Measurements from ENCODE around the gene SGPL1. TPM values are rescaled to one million over a fixed set of nuclear protein-coding genes. Genes with fewer than 3 reads are reported as not detected.
A peak's percentile ranks its signal among the peaks of the same experiment; 100 is the strongest.

The SGPL1 gene
- total and polyA plus RNA-seq, 8 donors = 47.5 to 60.6 (median 53.7) TPM

DNA sequence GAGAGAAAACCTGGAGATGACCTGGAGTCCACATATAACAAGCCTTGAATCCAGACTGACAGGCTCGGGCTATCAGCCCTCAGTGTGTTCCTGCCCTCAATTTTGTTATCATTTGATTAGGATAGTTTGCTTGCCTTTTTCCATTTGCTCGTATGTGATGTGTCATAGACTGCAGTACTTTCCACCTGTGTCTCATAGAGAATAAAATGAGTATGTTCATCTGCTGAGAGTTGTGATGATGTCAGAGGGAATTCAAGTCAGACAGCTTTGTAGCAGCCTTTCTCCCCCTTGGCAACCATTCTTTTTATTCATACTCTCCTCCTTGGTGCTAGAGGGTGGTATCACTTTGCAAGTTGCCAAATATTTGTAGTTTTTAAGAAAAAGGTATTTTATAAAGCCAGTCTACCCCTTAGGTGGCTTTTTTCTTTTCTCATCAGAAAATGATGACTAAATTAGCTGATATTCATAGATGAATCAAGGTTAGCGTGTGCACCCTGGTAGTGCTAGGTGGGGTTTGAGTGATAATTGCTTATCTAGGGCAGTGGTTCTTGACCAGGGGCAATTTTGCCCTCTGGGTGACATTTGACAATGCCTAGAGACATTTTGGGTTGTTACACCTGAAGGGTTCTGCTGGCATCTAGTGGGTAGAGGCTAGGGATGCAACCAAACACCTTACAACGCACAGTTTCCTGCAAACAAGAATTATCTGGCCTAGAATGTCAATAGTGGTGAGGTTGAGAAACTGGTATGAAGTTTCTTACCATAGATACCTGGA, 5.4 kb downstream of the SGPL1 start:
- Histone ChIP-seq H3K27ac (no peak overlapping the region), H3K27me3 (no peaks in the 10 kb centered on the region), H3K4me1 (peaks cover 3 to 19% of the 10 kb centered on the region in 2 donors), H3K36me3 (peaks cover 0 to 20% of the 10 kb centered on the region in 2 donors), H3K9me3 (no peaks in the 10 kb centered on the region), H3K4me3 (no peak overlapping the region)
- ATAC-seq (no peak), DNase-seq (no peak)
- TF ChIP-seq, protein P1, sequence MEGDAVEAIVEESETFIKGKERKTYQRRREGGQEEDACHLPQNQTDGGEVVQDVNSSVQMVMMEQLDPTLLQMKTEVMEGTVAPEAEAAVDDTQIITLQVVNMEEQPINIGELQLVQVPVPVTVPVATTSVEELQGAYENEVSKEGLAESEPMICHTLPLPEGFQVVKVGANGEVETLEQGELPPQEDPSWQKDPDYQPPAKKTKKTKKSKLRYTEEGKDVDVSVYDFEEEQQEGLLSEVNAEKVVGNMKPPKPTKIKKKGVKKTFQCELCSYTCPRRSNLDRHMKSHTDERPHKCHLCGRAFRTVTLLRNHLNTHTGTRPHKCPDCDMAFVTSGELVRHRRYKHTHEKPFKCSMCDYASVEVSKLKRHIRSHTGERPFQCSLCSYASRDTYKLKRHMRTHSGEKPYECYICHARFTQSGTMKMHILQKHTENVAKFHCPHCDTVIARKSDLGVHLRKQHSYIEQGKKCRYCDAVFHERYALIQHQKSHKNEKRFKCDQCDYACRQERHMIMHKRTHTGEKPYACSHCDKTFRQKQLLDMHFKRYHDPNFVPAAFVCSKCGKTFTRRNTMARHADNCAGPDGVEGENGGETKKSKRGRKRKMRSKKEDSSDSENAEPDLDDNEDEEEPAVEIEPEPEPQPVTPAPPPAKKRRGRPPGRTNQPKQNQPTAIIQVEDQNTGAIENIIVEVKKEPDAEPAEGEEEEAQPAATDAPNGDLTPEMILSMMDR (IDR thresholded peaks at IDR 0.05) = no peak
- intact Hi-C loops (cut with DNase I) = loop anchor here in 1 of 2 donors (10.0 kb wide), 1 partner anchor 64 kb away; the partner anchor contains the start of gene PCBD1

DNA sequence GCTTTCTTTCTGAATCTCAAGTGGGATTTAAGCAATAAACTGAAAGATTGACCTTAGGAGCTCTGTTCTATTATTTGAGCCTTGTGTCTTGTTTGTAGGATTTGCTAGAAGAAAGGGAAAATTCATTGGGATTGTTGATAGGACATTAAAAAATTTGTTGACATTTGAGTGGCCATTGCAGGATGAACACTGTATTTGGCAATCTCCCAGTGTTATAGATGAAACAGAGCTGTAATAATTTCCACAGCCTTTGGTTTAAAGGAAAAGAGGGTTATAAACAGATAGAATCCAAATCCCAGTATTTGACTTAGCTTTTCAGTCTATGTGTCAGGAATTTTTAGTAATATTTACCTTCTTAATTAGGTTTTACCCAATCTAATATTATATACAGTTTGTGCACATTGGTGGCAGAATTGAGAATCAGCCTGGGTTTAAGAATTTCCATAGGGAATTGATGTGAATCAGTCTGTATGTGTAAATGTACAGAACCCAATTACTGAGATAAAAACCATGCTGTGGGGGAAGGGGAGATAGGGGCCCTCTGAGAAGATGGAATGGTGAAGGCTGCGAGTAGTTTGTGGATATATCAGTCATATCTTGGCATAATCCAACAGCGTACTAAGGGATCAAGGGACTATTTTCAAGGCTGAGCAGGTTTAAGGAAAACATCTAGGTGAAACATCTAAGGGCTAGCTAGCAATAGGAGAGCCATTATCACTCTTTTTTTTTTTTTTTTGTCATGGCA, 6.5 kb downstream of the SGPL1 start:
- H3K27ac ChIP-seq = no peak overlapping the region
- TF ChIP-seq, protein P1 (IDR thresholded peaks at IDR 0.05) = no peak
- peak in 1 of 4 donors; percentile 52 for DNase-seq
- H3K4me3 ChIP-seq = no peak overlapping the region
- peaks cover 0 to 17% of the 10 kb centered on the region in 2 donors for H3K4me1 ChIP-seq
- H3K27me3 ChIP-seq = no peaks in the 10 kb centered on the region
- ATAC-seq = no peak
- intact Hi-C loops (cut with DNase I) = loop anchor here in 1 of 2 donors (10.0 kb wide), 1 partner anchor 63 kb away; the partner anchor contains the start of gene PCBD1
- peaks cover 0 to 24% of the 10 kb centered on the region in 2 donors for H3K36me3 ChIP-seq
- no peaks in the 10 kb centered on the region for H3K9me3 ChIP-seq

DNA sequence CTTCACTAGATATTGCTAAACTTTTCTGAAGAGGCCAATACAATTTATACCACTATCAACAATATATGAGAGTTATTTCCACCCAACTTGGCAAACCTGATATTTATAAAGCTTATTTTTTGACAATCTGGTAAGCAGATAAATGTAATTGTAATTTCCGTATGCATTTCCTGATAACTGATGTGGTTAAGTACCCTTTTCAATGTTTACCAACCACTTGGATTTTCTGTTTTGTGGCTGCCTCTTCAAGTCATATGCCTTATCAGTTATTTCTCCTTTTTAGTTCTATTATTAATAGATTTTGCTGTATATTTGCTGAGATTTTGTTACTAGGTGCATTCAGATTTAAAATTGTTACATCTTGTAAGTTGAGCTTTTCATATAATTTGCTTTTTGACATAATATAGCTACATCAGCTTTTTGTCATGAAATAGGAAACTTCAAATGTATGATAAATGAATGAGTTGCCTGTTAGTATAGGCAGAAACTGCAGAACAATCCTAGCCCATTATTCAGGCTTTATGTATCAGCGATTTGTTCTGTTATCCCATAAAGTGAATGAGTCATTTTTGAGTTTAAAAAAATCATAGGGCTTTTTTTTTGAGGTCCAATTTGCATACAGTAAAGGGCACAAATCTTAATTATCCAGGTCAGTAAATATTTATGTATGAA, 11.5 kb downstream of the SGPL1 start:
- no peaks in the 10 kb centered on the region for H3K9me3 ChIP-seq
- peaks cover 0 to 15% of the 10 kb centered on the region in 2 donors for H3K36me3 ChIP-seq
- peaks cover 0 to 18% of the 10 kb centered on the region in 2 donors for H3K4me1 ChIP-seq
- TF ChIP-seq, protein P1 (IDR thresholded peaks at IDR 0.05) = no peak
- no peak for DNase-seq
- no peaks in the 10 kb centered on the region for H3K27me3 ChIP-seq
- H3K27ac ChIP-seq = no peak overlapping the region
- intact Hi-C loops (cut with DNase I) = loop anchor here in 1 of 2 donors (10.0 kb wide), 1 partner anchor 58 kb away; the partner anchor contains the start of gene PCBD1
- no peak for ATAC-seq
- H3K4me3 ChIP-seq = no peak overlapping the region

DNA sequence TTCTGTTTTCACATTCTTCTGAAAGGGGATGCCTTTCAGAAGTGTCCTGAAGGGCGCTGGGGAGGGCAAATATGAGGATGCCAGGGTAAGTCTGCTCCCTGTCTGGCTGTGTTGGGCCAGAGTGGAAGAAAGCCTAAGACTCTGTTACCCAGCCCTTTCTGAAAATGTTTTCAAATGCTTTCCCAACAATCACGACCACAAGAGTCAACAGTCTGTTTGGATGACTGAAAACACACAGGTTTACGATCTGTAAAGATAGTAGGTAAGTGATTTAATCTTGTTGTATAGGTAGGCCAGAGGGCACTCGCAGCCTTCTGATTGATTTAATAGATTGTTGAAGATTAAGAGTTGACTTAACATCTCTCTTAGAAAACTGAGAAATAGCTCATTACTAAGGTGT, 13.2 kb downstream of the SGPL1 start:
- H3K27me3 ChIP-seq = no peaks in the 10 kb centered on the region
- H3K9me3 ChIP-seq = no peaks in the 10 kb centered on the region
- no peak for DNase-seq
- TF ChIP-seq, protein P1 (IDR thresholded peaks at IDR 0.05) = no peak
- H3K36me3 ChIP-seq = peaks cover 0 to 15% of the 10 kb centered on the region in 2 donors
- intact Hi-C loops (cut with DNase I) = loop anchor here in 1 of 2 donors (10.0 kb wide), 1 partner anchor 56 kb away; the partner anchor contains the start of gene PCBD1
- H3K4me3 ChIP-seq = no peak overlapping the region
- H3K27ac ChIP-seq = no peak overlapping the region
- no peak for ATAC-seq
- peaks cover 0 to 35% of the 10 kb centered on the region in 2 donors for H3K4me1 ChIP-seq
